Chondrocyte (in vitro differentiated cells): ENCODE results near the gene NYNRIN. TPM values are rescaled to one million over a fixed set of nuclear protein-coding genes. Genes with fewer than 3 reads are reported as not detected.

ENCODE experiments used
- DNase-seq: peaks from one replicate; pipeline ENCODE4 v3.0.0; 2021; ENCODE audit warnings: mixed read lengths, low spot score
- H3K27ac Mint-ChIP-seq: one replicate; pipeline ENCODE4 v1.8.0; 2021; ENCODE audit warnings: mild to moderate bottlenecking, moderate library complexity, mixed read lengths; ENCODE audit not compliant: unreplicated experiment
- H3K27me3 Mint-ChIP-seq: 2 replicates; pipeline ENCODE4 v1.8.0; 2021; ENCODE audit warnings: low read depth, mixed read lengths
- H3K36me3 Mint-ChIP-seq: 2 replicates; pipeline ENCODE4 v1.8.0; 2021; ENCODE audit warnings: low read depth, mixed read lengths
- H3K4me1 Mint-ChIP-seq: 2 replicates; pipeline ENCODE4 v1.8.0; 2021; ENCODE audit warnings: low read depth, mild to moderate bottlenecking, mixed read lengths
- H3K4me3 Mint-ChIP-seq: one replicate; pipeline ENCODE4 v1.8.0; 2021; ENCODE audit warnings: mild to moderate bottlenecking, moderate library complexity, mixed read lengths; ENCODE audit not compliant: unreplicated experiment
- H3K9me3 Mint-ChIP-seq: 2 replicates; pipeline ENCODE4 v1.8.0; 2021; ENCODE audit warnings: low read depth, mixed read lengths
- total RNA-seq: library from RNA; stranded (reverse); gene quantifications from 3 replicates; pipeline ENCODE4 v1.2.1, GENCODE V29; 2021
- TF ChIP-seq, protein P1 (sequence below): fragments of 200-600 bp; sonication (generic); IDR thresholded peaks from 2 replicates; pipeline ENCODE4 v1.5.0; 2021; ENCODE audit warnings: antibody characterized with exemption, mild to moderate bottlenecking, moderate library complexity

The NYNRIN gene
- total RNA-seq, 1 donor from 2014 or later, result 21.0 TPM

DNA sequence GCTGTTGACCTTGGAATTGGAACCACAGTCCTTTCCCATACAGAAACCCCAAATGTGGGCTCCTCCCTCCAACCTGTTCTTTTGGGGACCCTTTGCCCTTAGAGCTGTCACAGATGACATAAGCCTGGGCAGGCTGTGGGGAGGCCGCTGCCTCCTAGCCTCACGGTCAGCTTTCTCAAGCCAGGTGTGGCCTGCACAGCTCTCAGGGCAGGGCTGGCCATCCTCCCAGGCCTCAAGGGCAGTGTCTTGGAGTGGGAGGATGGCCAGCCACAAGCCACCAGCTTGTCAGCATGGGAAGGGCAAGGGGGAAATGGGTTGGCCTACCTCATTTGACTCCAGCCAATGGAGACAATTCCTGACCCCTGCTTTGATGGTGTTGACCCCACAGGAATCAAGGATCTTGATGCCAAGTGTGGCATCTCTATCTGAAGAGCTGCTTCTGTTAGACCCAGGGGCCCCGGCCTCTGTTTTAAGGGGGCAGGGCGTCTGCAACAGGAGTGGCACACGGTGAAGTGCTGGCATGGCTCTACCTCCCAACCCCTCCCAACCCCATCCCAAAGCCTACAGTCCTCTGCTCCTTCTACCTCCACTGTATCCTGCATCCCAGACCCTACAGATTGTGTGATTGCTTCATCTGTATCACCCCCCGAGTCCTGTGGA is 19.2 kb downstream of the NYNRIN start:
- Mint-ChIP-seq H3K4me1 (no peaks in the 10 kb centered on the region), H3K4me3 (no peak overlapping the region), H3K9me3 (no peaks in the 10 kb centered on the region), H3K36me3 (peaks cover 18% of the 10 kb centered on the region), H3K27ac (no peak overlapping the region), H3K27me3 (no peaks in the 10 kb centered on the region)
- no peak for DNase-seq
- TF ChIP-seq, protein P1, sequence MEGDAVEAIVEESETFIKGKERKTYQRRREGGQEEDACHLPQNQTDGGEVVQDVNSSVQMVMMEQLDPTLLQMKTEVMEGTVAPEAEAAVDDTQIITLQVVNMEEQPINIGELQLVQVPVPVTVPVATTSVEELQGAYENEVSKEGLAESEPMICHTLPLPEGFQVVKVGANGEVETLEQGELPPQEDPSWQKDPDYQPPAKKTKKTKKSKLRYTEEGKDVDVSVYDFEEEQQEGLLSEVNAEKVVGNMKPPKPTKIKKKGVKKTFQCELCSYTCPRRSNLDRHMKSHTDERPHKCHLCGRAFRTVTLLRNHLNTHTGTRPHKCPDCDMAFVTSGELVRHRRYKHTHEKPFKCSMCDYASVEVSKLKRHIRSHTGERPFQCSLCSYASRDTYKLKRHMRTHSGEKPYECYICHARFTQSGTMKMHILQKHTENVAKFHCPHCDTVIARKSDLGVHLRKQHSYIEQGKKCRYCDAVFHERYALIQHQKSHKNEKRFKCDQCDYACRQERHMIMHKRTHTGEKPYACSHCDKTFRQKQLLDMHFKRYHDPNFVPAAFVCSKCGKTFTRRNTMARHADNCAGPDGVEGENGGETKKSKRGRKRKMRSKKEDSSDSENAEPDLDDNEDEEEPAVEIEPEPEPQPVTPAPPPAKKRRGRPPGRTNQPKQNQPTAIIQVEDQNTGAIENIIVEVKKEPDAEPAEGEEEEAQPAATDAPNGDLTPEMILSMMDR, result no peak

DNA sequence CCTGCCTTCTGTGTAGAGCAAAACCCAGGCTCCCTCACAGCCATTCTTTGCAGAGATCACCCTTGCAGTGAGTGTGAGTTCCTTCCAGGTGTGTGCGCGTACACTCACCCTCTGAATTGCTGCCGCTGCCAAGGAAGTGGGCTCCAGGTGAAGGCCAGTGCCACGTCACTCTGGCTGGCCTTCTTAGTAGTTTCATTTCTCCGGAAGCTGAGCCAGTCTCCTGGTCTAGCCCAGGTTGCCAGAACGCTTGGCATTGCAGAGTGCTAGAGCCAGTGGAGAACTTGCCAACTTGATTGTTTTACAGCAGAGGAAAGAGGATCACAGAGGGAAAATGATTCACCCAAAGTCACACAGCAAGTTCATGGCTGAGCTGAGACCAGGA is 19.7 kb downstream of the NYNRIN start:
- no peak overlapping the region for H3K27ac Mint-ChIP-seq
- no peaks in the 10 kb centered on the region for H3K27me3 Mint-ChIP-seq
- TF ChIP-seq, protein P1, result no peak
- DNase-seq, result no peak
- H3K9me3 Mint-ChIP-seq, result no peaks in the 10 kb centered on the region
- peaks cover 16% of the 10 kb centered on the region for H3K36me3 Mint-ChIP-seq
- no peaks in the 10 kb centered on the region for H3K4me1 Mint-ChIP-seq
- H3K4me3 Mint-ChIP-seq, result no peak overlapping the region

DNA sequence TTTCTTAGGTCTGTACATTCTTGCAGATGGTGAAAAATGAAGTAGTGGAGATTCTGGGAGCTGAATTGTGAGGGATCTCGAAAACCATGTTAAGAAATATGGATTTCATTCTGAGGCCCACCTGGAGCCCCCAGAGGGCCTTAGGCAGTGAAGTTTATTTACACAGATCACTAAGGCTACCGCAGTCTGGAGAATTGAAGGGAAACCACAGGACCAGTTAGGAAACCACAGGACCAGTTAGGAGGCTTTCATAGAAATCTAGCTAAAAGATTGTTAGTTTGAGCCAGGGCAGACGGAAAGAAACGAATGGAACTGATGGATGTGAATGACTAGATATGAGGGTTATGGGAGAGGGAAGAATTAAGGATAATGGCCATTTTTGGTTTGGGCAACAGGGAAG is 23.5 kb downstream of the NYNRIN start:
- no peak overlapping the region for H3K27ac Mint-ChIP-seq
- H3K36me3 Mint-ChIP-seq, result no peaks in the 10 kb centered on the region
- peaks cover 3% of the 10 kb centered on the region for H3K9me3 Mint-ChIP-seq
- no peaks in the 10 kb centered on the region for H3K27me3 Mint-ChIP-seq
- TF ChIP-seq, protein P1, result no peak
- peaks cover 21% of the 10 kb centered on the region for H3K4me1 Mint-ChIP-seq
- no peak overlapping the region for H3K4me3 Mint-ChIP-seq
- no peak for DNase-seq

DNA sequence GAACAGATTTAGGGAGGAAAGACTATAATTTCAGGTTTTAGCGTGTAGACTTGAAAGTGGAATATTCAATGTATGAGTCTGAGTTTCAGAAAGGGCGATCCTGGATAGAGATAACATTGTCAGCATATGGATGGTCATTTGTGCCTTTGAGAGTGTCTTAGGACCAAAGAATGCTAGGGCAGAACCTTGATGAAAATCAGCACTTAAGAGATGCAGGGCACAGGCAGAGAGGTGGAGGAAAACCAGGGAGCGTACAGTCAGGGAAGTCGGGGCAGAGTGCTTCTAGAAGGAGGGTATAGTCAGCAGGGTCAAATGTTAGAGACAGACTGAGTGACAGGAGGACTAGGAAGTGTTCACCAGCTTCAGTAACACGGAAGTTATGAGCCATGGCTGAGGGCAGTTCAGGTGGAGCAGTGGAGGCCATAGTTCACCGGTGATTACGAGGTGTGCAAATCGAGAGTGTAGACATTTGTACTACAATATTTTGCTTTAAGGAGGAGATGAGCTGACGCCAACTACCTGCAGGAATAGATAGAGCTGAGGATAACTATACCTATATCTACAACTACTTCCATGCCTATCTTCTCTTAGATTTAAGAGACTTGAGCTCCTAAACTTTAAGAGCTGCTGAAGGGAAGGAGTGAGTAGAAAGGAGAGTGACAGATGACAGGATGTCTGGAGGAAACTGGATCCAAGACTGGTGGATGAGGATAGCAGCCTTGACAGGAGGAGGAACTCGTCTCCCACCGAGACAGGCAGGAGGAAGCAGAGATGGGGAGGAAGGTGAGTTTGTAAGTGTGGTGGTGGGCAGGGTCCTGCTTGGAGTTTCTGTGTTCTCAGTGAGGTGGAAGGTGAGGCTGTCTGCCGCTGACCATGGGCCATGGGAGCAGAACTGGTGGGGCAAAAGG is 24.1 kb downstream of the NYNRIN start:
- H3K27me3 Mint-ChIP-seq, result no peaks in the 10 kb centered on the region
- H3K36me3 Mint-ChIP-seq, result no peaks in the 10 kb centered on the region
- TF ChIP-seq, protein P1, result no peak
- no peak overlapping the region for H3K4me3 Mint-ChIP-seq
- peaks cover 21% of the 10 kb centered on the region for H3K4me1 Mint-ChIP-seq
- DNase-seq, result no peak
- H3K27ac Mint-ChIP-seq, result no peak overlapping the region
- H3K9me3 Mint-ChIP-seq, result peaks cover 3% of the 10 kb centered on the region

DNA sequence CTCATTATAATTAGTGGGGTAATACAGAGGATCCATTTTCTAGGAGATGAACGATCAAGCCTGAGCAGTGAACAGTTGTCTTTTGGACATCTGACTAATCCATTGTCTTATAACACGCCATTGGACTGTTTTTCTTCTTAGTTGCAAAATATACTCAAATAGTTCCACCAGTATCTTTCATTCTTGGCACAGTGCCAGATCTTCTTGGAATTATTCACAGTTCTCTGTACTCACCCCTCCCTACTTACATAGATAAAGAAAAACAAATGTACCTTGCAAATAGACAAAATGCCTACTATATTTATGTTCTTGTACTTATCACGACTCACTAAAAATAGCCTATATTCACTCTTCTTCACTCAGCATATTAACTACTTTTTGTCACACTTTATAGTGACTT is 26.9 kb downstream of the NYNRIN start:
- peaks cover 28% of the 10 kb centered on the region for H3K4me1 Mint-ChIP-seq
- H3K9me3 Mint-ChIP-seq, result peaks cover 3% of the 10 kb centered on the region
- no peaks in the 10 kb centered on the region for H3K27me3 Mint-ChIP-seq
- TF ChIP-seq, protein P1, result no peak
- peak overlapping the region; percentile 94 for H3K27ac Mint-ChIP-seq
- no peaks in the 10 kb centered on the region for H3K36me3 Mint-ChIP-seq
- DNase-seq, result no peak
- H3K4me3 Mint-ChIP-seq, result no peak overlapping the region
